Putamen (tissue), 1 donor: ENCODE results near the gene AUH.

ENCODE experiments used
- DNase-seq: peaks from one replicate; pipeline ENCODE4 v3.0.0-alpha.2; 2016; ENCODE audit warnings: low spot score

AUH gene

DNA sequence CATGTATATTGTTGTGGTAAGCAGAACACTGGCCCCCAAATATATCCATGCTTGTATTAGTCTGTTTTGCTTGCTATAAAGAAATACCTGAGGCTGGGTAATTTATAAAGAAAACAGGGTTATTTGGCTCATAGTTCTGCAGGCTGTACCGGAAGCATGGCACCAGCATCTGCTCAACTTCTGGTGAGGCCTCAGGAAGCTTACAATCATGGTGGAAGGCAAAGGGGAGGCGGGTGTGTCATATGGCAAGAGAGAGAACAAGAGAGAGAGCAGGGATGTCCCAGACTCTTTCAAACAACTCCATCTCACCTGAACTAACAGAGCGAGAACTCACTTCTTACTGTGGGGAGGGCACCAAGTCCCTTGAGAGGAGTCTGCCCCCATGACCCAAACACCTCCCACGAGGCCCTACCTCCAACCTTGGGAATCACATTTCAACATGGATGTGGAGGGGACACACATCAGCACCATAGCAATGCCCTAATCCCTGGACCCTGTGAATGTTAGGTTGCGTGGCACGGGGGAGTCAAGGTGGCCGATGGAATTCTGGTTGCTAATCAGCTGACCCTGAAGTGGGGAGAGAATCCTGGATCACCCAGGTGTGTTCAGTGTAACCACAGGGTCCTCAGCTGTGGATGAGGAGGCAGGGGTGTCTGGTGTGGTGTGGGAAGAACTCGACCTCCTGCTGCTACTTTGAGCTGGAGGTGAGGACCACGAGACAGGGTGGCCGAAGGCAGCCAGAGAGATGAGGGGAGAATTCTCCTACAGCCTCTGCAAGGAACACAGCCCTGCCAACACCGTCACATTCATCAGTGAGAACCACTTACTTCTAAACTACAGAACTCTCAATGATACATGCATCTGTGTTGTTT lies 172.8 kb downstream of the AUH start:
- no peak for DNase-seq

DNA sequence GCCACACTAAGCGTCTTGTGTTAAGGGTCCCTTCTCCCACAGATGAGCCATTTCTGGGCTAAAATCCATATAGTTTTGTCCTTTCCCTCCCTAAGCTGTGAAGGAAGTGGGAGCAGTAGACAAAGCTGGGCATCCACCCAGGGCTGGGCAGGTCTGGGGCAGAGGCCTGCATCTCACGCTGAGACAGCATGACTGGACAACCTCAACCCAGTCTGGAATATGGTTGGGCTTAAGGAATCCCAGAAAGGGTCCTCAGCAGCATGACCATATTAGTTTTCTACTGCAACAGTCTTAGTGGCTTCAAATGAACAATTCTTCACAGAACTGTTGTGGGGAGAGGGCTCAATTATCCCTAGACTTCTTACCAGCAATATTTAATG lies 173.8 kb downstream of the AUH start:
- no peak for DNase-seq

DNA sequence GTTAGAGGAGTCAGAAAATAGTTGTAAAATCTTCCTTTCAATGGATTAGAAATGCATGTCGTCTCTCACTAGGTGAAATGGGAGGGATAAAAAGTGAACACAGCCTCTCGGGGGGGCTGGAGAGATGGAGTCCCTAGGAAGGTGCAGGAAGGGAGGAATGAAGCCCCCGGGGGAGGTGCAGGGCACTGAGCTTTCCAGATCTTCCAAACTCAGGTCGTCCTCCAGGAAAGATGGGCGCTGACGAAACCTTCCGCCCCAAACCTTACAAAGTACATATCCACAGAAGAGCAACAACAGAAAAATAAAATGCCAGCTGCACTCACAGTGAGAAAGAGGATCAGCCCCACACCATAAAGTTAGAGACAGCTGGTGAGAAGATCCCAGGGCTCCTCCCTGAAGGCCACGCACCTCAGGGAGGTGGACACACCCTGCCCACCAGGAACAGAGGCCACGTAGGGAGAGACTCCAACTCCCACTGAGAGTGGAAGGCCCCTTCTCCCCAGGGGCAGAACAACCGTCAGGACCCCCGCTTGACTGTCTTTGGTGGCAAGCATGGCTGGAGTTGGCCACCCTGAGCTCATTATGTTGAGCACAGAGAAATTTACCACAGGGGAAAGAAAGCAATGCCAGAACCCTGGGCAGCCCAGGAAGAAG lies 174.3 kb downstream of the AUH start:
- DNase-seq: no peak

DNA sequence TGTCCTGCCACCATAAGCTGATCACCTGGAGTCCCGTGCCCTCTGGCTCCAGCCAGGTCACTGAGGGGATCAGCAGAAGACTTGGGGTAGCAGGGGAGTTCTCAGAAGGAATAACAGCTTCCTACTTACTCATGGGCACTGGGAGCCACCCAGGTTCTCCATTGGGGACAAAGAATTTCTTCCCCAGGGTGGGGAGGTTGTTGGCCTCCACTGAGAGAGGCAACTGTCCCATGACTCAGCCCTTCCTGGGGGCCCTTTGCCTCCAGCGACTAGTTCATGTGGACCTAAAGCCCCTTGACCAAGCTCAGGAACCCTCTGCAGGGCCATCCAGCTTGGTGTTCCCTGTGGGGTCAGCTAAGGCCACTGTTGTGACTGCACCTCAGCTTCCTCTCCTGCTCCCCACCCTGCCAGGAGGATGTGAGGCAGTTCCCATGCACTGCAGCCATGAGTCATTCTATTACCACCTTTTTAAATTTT lies 175.0 kb downstream of the AUH start:
- DNase-seq: no peak

DNA sequence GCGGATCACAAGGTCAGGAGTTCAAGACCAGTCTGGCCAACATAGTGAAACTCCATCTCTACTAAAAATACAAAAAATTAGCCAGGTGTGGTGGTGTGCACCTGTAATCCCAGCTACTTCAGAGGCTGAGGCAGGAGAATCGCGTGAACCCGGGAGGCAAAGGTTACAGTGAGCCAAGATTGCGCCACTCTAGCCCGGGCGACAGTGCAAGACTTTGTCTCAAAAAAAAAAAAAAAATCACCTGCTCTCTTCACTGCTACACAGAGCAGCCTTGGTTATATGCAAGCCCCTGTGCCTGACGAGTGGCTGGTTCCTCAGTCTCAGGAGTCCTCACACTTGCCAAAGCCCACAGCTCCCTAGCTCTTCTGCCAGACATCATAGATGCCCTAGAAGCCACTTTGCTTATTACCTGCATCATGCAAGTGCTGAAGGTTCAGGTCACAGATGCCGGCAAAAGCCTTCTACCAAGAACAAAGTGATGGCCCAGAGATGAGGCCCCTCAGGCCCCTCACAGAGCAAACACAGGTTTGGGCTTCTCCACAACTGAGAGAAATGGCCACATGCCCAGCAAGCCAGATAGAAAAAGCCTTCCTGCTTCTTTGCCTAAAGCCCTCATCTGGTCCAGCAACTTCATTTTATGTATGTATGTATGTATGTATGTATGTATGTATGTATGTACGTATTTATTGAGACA lies 176.4 kb downstream of the AUH start:
- no peak for DNase-seq

DNA sequence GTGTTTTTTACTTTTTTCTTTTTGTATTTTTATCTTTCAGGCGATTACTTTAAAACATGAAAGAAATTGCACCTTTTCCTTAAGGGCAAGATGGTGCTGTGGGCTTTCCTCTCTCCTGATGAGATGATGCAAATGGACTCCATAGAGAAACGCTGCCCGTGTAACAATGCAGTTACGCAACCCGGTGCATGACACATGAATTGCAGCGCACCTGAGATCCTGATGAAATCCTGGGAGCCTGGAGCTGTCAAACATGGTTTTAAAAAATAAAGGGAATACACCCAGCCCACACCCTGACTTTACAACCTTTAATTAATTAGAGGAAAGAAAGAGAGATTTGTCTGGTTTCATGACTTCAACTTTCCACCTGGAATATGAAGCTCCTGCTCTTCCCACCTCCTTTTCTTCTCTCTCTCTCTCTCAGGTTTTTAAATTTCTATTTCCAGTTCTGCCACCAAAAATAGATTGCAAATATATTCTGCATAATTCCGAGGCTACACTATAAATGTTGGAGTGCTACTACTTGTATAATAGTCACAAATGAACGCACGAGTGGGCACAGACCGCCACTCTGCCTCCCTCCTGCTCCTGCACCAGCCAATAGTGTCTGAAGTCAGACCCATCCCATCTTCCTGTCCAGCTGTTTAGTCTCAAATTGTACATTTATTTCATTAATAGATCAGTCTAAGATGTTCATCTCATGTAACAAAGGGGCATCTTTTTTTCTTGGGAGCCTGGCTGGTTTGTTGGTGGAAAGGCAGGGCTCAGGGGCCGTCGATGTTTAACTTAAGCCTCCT lies 179.1 kb downstream of the AUH start:
- DNase-seq: peak; percentile 59

DNA sequence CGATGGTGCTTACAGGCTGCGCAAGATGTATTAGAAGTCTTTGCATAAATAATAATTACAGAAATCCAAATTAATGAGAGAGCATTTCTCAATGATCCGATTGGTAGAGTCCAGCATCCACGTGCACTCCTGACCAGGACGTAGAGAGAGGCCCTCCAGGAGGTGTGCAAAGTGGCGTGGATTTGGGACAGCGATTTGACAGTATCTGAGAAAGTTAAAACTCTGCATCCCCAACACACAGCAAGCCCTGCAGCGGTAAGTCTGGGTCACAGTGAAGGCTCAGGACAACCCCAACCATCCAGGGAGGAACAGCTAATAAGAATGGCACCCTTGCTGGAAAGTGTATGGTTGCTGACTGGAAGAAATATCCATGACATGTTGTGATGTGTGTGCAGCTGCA lies 180.2 kb downstream of the AUH start:
- no peak for DNase-seq

DNA sequence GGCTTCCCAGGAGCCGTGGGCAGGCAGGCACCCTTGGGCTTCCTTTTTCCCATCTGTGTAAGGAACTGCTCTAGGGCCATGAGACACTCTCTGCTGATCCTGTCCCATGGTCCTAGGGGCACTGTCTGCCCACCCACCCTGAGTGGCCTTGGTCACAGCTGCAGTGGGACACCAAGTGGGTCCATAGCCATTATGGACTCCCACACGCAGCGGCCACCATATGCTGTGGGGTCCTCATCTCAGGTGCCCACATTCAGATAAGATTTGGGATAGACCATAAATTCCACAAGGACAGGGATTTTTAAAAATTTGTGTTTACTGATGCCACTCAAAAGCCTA lies 180.8 kb downstream of the AUH start:
- no peak for DNase-seq

DNA sequence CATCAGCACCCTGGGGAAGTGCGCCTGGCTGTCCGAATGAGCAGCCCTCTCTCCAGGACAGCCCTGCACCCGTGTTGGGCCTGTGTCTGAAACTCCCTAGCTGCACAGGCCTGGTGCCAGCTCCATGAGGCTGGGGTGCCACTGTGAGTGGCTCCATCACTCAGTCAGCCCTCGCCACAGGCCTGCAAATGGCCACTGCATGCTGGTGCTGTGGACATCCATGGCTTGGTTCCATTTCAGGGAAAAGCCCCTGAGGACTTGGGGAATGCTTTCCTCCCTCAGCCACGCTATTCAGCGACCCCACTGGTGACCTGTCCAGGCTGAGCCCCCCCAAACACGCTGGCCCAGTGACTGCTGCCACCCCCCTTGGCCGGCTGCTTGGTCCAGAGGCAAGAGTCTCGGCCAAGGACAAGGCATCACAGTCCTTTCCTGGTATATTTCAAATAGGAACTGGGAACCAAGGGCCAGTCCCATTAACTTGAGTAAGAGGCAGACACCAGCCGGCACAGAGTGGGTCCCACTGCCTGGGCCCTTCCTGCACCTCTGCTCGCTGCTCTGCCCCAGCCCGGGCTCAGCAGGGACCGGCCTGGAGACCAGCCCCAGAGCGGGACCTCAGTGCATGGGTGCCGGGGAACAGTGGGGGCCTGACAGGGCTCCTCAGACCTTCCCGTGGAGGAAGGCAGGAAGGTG lies 181.3 kb downstream of the AUH start:
- DNase-seq: no peak

DNA sequence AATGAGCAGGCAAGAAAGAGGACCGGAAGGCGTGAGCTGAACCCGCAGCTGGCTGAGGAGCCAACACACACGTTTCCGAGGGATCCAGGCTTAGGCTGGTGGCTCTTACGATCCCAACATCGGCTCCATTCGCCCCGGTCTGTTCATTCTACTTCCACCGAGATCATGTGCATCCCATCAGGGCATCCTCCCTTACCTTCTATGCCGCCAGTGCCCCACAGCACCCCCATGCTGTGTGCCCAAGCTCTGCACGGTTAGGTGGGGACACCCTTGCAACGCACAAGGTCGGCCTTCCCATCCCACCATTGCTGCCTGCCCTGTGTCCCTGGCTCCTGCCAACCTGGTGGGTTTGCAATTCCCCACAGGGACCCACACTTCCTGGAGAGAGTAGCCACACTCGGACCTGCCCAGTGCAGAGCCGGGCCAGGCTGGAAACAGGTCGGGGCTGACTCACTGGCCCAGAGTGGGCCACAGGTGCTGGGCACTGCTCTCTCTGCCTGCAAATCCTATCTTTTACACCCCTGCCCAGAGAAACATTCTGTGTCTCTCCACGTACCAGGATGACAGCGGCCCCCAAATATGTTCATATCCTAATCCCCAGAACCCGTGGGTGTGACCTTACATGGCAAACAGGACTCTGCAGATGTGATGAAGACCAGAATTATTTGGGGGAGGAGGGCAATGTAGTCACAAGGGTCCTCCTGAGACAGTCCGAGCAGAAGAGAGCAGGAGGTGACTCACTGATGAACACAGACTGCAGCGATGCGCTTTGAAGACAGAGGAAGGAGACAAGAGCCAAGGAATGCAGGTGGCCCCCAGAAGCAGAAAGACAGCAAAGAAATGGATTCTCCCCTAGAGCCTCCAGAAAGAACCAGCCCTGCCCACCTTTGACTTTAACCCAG lies 182.2 kb downstream of the AUH start:
- no peak for DNase-seq

DNA sequence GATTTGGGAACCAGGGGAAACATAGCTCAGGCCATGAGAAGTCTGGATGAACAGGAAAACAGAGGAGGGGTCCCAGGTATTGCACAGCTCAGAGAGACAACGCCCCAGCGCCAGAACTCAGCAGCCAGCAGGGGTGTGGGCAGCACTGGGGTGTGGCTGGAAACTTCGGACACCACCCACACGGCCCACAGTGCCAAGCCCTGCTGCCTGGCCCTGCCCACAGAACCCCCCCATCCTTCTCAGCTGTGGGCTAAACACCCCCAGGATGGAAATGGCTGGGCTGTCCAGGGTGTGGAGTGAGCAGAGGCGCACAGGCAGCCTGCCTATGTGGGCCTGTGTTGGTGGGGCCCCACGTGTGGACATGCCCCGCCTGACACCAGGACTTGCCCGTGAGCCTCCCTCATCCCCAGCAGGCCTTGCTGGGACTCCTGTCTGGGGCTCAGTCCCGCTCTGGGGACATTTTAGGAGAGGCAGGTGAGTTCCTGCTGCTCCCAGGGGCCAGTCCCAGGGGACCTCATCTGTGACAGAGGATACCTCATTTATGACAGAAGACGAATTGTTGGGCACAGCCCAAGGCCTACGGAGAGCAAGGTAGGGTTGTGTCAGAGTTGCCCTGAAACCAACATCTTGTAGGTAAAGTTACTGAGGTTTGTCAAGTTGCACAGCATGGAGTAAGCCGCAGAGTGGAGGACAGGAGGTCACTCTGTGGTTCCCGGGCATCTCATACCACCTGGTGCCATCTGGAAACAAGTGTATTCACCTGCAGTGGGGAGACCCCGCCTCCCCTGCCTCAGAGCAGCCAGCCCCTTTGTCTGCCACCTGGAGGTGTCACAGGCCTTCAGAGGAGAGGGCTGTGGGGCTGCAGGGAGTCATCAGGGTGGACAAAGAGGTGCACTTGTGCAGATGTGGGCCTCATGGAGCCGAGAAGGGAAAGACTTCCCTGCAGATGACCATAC lies 183.2 kb downstream of the AUH start:
- DNase-seq: no peak

DNA sequence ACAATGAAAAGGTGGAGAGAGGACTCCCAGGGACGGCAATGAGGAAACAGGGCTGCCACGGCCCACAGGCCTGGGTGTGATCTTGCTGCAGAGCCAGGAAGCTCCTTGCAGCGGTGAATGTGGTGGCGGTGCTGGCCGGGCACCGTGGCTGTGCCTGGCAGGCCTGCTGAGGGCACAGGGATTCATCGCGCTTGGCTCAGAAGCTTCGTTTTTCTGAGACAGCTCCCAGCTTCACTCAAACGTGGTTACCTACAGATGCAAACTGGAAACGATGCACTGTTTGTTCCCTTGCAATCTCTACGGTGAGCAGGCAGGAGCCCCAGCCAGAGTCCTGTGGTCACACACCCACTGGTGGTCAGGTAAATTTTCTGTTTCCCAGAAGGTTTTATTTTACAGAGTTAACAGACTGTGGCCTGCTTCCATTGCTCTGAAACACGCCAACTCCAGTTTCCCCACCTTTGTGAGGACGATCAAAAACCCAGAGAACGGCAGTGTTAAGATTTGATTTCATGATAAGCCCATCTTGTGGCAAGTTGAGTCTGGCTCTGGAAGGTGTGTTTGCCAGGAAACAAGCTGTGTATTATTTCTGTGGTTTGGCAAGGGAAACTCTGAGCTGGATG lies 183.9 kb downstream of the AUH start:
- no peak for DNase-seq

DNA sequence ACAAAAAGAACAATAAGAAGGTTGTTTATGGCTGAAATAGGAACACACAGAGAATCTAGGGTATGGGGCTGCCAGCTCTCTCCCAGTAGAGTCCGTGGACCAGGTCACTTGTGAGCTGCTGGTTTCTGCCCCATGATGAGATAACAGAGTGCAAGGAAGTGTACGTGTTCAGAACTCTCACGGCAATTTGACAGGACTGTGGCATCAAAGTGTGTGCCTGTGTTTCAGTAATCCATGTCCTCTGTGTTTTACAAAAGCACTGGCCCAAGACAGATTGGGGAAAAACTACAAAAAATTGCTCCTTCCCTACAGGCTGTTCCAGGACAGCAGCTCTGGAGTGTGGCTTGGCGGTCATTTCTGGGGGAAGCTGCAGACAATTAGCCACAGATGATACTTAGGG lies 184.6 kb downstream of the AUH start:
- no peak for DNase-seq

DNA sequence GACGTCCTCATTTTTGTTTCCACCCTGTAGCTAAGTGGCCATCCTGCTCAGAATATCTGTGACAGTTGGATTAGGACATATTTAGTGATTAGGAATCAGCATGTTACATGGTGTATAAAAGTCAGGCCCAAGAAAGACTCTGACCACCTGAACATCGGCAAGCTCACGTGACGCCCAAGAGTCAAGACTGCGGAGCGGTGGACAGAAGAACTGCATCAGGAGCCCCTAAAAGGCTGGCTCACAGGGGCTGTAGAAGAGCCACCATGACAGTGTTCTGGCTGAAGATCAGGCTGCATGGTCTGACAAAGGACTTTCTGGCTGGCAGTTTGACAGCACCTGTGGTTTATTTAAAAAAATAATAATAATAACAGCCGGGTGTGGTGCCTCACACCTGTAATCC lies 185.3 kb downstream of the AUH start:
- no peak for DNase-seq

DNA sequence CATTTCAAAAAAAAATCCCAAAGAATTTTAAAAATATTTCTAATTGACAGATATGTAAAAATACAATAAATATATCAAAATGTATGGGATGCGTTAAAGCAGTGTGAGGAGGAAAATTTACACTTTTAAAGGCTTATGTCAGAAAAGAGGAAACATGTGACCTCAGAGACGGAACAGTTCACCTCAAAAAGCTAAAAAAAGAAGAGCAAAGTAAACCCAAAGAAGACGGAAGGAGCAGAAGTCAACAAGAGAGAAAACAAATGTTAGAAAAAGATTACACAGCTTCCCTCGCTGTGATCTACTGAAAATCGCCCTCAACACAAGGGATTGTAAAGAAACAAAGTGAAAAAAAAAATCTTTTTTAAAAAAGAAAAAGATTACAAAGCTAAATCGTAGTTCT lies 186.9 kb downstream of the AUH start:
- no peak for DNase-seq

DNA sequence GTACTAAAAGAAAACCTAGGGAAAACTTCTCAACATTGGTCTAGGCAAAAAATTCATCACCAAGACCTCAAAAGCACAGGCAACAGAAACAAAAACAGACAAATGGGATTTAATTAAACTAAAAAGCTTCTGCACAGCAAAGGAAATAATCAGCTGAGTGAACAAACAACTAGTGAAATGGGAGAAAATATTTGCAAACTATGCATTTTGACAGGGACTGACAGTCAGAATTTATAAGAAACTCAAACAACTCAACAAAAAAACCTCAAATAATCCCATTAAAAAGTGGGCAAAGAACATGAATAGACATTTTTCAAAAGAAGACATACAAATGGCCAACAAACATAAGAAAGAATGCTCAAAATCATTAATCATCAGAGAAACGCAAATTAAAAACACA lies 189.4 kb downstream of the AUH start:
- DNase-seq: no peak

DNA sequence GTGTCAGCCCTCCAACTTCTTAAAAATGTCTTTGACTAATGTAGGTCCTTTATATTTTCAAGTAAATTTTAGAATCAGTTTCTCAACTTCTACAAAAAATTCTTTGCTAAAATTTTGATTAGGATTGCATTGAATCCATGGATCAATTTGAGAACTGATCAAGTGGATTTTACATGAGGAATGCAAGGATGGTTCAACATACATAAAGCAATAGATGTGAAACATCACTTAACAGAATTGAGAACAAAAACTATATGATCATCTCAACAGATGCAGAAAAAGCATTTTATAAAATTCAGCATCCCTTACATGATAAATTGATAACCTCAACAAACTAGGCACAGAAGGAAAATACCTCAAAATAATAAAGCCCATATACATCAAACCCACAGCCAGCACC lies 190.8 kb downstream of the AUH start:
- no peak for DNase-seq

DNA sequence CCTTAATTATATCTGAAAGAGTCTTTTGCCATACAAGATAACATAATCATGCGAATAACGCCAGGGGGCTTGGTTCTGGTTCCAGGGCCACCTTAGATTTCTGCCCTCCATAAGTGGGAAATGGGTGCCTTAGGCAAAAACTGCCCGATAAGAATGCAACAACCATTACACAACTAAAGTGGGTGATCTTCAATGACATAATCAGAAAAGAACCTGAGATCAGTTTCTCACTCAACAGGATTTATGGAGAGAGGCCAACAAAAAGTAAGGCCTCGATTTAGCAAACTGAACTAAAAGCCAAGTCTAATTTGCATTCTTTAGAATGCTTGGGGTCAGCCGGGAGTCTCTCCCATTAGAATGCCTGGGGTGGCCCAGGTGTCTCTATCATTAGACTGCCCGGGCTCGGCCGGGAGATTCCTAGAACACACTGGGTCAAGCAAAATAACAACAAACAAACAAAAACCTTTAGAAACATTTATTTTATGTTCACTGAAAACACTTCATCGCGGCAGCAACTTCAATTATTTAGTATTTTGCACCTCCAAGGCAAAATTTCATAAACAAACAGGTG lies 194.8 kb downstream of the AUH start:
- no peak for DNase-seq
